Renal cortical epithelial cell (primary cell): ENCODE measurements around the gene BHLHA9. TPM values are rescaled to one million over a fixed set of nuclear protein-coding genes. Genes with fewer than 3 reads are reported as not detected.
"Not testable (repeated sequence)": the region's sequence is repeated elsewhere in the genome, so short reads cannot be mapped to it uniquely, and the experiment has no call there.

Experiments
- DNase-seq: peaks from one replicate; pipeline ENCODE4 v3.0.0-alpha.2; 2011; ENCODE audit warnings: low read depth
- total RNA-seq: library from RNA; depleted of rRNA; stranded (reverse); fragments of >200 nt; gene quantifications from 2 replicates; pipeline ENCODE4 v1.2.3, GENCODE V29; 2014

The BHLHA9 gene
- total RNA-seq, 1 donor from 2014 or later, result not detected

GRCh38 chr17:1300371-1300905 lies 30.2 kb downstream of the BHLHA9 start:
- no peak for DNase-seq

- DNase-seq, result no peak
Measured at GRCh38 chr17:1301546-1301945, 31.3 kb downstream of the BHLHA9 start.

DNA sequence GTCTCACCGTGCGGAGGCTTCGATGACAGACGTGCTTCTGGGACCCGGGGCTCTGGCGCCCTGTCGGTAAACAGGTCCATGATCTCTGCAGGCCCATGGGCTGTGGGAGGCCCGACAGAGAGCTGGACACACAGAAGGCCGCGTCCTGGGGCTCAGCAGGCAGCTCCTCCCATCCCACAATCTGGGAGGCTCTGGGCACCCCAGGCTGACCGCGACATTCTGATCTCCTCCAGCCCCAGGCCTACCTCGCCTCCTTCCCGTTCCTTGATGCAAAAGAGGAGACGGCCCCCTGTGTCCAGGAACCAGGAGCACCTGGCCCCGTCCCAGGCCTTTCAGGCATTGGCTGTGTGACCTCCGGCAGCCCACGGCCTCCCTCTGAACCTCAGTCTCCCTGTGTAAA lies 32.5 kb downstream of the BHLHA9 start:
- DNase-seq, result no peak

DNA sequence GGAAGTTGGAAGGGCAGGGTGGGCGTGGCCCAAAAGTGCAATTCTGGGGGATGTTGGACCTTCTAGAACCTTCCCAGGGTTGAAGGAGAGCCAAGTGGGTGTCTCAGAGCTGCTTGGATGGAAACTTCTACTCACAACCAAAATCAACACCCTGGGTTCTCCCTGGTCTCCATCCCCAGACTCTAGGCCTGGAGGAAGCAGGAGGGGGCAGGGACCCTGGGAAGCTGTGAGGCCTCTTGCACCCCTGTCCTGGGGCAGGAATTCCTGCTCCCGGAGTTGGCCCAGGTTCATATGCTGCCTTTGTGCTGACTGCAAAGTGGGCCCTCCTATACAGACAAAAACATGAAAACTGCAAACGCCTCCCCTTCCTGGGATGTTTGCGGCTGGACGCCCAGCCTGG lies 34.3 kb downstream of the BHLHA9 start:
- no peak for DNase-seq

- DNase-seq, result no peak
Measured at GRCh38 chr17:1304962-1305563, 34.8 kb downstream of the BHLHA9 start.

GRCh38 chr17:1307829-1308228 lies 37.6 kb downstream of the BHLHA9 start:
- DNase-seq, result not testable (repeated sequence)

DNA sequence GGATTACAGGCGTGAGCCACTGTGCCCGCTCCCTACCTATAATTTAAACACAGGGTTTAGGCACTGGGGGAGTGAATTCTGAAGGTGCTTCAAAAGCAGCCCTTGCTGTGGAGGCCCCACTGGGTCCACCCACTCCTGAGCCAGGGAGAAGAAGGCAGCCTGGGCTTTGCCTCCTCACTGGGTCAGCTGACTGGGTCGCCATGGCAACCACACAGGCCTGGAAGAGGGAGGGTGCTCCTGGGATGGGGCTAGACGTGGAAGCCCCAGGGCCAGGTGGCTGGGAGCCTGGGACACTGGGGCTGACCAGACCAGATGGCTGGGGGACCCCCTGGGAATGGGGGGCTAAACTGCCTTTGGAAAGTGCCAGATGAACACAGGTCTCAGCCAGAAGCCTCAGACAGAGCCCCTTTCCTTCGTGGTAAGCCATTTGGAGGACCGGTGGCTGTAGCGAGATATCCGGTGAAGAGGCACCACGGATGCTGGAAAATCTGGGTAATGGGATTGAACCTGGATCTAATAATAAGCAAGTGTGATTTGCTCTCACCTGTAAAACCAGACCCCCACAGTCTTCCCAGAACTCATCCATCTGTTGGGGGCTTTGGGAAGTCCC lies 42.1 kb downstream of the BHLHA9 start:
- no peak for DNase-seq

- peak; percentile 26 for DNase-seq
Measured at GRCh38 chr17:1313270-1314005, 43.2 kb downstream of the BHLHA9 start.

- no peak for DNase-seq
Measured at GRCh38 chr17:1315409-1315808, 45.2 kb downstream of the BHLHA9 start.

DNA sequence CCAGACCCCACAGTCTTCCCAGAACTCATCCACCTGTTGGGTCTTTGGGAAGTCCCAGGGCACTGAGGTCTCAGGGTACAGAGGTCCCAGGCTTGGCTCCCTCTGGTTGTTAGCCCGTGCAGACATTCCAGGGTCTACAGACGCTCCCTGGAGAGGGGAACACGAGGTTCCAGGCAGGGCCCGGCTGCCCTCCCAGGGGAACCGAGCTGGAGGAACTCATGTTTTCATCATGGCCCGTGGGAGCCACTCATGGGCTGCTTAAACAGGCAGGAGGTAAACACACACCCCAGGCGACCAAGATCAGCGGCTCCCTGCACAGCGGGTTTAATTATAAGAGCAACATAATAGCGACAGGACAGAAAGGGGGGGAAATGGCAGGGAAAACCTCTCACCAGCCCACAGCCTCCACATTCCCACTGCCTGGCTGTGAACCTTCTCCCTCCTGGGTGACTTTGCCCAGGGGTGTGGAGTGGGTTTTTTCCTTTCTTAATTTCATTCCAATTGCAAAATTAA lies 45.7 kb downstream of the BHLHA9 start:
- no peak for DNase-seq

Other genes with a start within 250 kb of the BHLHA9 start
- 69.1 and 116 TPM in 2 replicates for gene ABR, start 90.5 kb upstream of the BHLHA9 start, total RNA-seq
- gene TRARG1, start 9.2 kb downstream of the BHLHA9 start, total RNA-seq, result not detected in 2 replicates
- gene YWHAE, start 129.8 kb downstream of the BHLHA9 start, total RNA-seq, result 615 and 1,023 TPM in 2 replicates
- 159 and 234 TPM in 2 replicates for gene CRK, start 185.8 kb downstream of the BHLHA9 start, total RNA-seq
- gene MYO1C, start 222.2 kb downstream of the BHLHA9 start, total RNA-seq, result 214 and 355 TPM in 2 replicates
- 26.5 and 42.2 TPM in 2 replicates for gene INPP5K, start 246.2 kb downstream of the BHLHA9 start, total RNA-seq